ENCODE measurements around the gene PAPPA2.
"Not testable (repeated sequence)": the region's sequence is repeated elsewhere in the genome, so short reads cannot be mapped to it uniquely, and the experiment has no call there.

The PAPPA2 gene

DNA sequence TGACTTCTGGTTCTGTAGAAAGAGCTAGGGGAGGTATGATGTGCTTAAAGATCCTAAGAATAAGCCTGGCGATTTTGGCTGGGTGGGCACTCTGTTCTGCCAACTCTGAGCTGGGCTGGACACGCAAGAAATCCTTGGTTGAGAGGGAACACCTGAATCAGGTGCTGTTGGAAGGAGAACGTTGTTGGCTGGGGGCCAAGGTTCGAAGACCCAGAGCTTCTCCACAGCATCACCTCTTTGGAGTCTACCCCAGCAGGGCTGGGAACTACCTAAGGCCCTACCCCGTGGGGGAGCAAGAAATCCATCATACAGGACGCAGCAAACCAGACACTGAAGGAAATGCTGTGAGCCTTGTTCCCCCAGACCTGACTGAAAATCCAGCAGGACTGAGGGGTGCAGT lies 93.3 kb downstream of the PAPPA2 start:
- DNase-seq: no peak

DNA sequence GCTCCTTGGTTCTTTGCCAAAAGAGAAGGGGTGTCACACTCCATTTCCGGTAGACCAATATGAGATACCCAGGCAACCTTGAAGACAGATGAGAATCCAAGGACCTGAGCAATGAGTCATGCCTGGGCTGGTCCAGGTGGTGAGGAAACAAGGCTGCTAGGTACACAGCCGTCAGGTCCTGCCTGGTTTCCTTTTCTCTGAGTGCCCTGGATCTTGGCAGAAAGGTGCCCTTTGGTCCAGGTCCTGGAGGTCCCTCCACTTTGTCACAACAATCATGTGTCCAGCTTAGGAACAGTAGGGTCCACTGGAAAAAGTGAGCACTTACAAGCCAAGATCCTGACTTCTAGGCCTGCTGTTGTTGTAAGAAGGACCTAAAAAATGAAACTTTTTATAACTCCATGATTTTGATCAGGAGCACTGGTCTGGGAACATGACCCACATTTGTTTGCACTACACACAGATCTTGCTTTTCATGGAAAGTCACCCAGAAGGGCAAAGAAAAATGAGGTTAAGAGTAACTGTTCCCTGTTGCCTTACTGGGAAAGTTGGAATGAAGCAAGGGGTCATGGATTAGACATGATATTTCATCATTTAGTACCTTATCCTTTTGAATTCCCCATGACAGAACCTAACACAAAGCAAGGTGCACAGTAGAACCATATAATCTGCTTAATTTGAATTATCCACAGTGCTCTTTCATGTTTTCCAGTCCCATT lies 94.7 kb downstream of the PAPPA2 start:
- DNase-seq: no peak

DNA sequence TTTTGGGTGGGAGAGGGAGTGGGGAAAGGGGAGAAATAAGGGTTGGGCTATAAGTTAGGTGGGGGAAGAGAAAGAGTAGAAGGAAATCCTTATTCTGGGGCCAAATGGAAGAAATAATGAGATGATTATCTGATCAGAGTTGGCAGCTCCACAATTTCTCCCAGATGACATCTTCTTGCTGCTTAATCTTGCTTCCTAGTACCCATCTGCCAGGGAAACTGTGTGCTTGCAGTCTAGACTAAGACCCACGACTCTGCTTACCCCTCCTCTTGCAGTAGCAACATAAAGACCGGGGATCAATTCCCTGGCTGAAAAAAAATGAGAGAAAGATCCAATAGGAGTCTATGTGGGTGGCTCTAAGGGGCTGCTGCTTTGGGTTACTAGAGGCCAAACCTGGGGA lies 95.6 kb downstream of the PAPPA2 start:
- DNase-seq: no peak

DNA sequence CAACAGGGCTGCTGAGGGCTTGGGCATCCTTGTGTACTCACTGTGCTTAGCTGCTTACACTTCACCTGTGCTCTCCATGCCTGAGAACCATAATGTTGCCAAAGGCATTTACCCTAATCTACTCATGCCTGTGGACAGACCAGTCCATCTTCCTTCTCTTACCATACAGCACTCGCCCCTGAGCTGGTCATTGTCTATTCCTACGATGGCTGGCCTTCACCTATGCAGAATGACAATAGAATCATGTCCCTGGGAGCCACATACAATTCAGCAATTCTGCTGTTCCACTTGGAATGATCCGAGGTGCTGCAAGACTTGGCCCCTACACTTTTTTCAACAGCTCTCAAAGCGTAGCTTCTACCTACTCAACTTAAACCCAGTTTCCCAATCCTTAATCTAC lies 96.5 kb downstream of the PAPPA2 start:
- DNase-seq: no peak

DNA sequence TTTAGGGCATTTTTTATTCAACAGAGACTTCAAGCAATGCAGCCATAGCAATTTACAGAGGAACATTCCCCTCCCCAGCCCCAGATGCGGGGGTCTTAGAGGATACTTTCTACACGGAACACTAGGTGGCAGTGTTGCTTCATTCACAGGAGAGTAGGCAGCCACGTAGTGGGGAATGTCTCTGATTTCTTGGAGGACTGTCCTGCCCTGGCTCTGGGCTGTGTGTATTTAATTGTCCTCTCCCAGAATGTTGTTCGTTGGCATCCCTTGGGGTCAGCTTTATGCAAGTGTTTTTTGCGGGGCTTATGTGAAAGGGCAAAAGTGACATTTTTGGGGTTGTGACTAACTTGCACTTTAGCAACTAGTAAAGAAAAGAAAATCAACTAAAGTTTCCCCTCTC lies 96.9 kb downstream of the PAPPA2 start:
- peak; percentile 6 for DNase-seq

DNA sequence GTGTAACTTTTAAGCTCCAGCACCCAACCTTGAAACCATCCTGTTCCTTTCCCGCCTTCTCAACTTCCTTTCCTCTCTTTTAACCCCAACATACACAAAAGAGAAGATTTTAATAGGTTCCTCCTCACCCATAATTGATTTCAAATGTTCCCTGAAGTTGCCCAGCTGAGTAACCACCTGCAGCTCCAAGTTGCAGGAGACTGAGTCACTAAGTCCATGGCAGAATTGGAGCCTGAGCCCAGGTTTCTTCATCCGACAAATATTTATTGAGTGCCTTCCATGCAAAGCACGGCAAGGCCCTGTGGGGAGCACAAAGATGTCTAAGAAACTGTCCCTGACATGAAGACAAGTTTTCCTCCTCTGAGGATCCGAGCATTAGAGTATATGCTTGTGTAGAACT lies 97.7 kb downstream of the PAPPA2 start:
- no peak for DNase-seq

DNA sequence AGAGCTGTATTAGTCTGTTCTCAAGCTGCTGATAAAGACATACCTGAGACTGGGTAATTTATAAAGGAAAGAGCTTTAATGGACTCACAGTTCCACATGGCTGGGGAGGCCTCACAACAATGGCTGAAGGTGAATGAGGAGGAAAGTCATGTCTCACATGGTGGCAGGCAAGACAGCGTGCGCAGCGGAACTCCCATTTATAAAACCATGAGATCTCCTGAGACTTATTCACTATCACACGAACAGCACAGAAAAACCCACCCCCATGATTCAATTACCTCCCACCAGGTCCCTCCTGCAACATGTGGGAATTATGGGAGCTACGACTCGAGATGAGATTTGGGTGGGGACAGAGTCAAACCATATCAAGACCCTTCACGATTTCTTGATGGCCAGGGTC lies 98.8 kb downstream of the PAPPA2 start:
- DNase-seq: not testable (repeated sequence)

DNA sequence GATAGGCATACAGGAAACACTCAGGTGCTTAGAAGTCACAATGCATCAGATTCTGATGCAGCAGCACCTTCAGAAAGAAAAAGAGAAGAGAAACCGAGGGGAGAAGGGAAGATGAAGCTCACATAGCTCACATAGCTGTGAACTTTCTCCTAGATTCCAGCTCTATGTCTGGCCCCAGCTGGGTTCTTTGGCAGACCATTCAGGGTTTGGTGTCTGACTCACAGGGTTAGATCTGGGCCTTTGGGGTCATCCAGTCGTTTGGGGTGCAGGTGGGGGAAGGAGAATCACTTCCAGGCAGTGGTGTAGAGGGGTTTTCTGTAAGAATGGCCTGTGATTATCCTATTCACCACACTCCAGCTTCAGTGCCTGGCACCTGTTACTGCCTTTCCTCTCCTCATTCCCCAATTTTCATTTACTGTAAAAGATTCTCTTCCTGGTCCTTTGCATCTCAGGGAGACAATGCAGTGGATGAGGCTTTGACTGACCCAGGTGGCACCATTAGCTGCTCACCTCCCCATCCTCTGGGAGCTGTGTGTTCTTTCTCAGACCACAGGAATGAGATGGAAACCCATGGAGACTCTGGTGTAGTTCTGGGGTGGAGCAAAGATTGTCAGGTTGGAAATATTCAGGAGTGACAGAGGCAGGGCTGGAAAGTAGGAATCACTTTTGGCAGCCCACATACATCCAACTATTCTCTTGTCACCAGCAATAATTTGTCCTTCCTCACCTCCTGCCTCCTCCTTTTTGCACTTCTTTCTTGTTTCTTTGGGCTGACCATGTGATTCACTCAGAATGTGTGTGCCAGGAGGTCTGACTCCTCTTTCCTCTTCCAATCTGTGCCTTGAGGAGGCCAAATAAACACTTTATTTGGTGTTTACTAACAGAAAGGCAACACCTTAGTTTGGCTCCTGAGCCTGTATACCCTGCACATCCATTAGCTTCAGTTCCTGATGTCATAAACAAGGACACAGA lies 103.3 kb downstream of the PAPPA2 start:
- DNase-seq: no peak

DNA sequence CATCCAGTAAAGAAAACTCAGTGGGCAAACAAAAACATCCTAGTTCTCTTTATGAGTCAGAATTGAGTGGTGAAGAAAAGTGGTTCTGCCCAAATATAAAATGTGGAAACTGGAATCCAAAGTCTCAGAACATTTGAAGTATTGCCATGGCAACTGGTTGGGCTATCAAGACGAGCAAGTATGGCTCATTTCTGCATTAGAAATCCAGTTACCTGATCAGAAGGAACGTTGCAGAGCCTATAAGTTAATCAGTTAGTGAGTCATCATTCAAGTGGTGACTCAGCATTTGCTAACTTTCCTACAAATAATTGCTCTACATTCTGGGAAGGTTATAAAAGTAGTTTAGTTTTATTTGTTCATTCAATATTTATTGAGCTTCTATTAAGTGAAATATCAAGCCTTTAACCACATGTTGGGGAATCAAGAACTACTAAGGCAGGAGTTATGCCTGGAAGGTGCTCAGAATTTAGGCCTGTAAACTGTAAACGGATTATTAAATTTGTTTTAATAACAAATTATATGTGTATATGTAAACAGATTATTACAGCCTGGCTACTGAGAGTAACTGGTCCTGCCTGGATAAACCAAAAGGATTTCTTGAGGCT lies 104.3 kb downstream of the PAPPA2 start:
- DNase-seq: no peak

DNA sequence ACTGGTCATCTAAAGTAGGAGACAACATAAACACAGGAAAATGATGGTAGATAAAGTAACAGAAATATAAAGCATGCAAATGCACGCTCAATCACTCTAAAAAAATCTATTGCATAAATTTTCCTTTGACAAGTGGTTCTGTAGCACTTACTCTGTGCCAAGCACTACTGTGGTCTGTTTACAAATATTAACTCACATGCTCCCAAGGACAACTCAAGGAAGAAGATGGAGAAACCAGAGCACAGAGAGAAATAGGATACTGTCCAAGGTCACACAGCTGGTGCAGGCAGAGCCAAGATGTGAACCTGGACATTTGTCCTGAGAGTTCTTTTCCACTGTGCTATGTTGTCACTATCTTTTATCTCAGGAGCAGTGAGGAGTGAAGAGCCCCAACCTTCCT lies 105.2 kb downstream of the PAPPA2 start:
- DNase-seq: no peak

DNA sequence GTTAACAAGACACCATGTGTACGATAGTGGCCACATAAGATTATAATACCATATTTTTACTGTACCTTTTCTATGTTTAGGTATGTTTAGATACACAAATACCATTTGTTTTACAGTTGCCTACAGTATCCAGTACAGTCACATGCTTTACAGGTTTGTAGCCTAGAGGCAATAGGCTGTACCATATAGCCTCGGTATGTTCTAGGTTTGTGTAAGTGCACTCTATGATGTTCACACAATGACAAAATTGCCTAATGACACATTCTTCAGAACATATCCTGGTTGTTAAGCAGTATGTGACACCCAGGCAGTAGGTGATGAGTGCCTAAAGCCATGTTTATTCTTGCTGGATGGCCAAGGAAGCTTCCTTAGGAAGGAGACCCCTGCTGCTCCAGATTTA lies 111.8 kb downstream of the PAPPA2 start:
- no peak for DNase-seq

DNA sequence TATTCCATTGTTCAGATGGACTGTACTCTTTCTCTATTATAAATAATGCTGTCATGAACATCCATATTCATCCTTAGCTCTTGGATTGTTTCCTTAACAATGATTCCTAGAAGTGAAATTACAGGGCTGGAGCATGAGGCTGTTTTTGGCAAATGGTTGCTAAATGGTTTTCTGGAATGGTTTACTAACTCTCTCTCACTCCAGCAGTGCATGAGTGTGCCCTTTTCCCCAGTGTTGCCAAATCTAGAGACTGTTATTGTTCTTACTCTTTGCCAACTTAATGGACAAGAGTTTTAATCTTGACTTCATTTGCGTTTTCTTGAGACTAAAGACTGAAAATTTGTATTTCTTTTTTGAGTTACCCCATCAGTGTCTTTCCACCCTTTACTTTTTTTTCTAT lies 113.0 kb downstream of the PAPPA2 start:
- no peak for DNase-seq

DNA sequence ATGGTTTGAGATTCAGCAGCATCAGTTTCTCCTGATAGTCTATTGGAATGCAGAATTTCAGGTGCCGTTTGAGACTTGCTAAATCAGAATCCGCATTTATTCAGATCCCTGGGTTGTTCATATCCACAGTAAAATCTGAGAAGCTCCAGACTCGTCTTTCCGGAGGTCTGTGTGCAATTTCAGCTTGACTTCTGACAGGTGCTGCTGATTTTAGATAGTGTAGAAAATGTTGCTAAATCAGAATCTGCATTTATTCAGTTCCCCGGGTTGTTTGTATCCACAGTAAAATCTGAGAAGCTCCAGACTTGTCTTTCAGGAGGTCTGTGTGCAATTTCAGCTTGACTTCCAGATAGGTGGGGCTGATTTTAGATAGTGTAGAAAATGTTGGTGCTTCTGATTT lies 113.7 kb downstream of the PAPPA2 start:
- DNase-seq: no peak

DNA sequence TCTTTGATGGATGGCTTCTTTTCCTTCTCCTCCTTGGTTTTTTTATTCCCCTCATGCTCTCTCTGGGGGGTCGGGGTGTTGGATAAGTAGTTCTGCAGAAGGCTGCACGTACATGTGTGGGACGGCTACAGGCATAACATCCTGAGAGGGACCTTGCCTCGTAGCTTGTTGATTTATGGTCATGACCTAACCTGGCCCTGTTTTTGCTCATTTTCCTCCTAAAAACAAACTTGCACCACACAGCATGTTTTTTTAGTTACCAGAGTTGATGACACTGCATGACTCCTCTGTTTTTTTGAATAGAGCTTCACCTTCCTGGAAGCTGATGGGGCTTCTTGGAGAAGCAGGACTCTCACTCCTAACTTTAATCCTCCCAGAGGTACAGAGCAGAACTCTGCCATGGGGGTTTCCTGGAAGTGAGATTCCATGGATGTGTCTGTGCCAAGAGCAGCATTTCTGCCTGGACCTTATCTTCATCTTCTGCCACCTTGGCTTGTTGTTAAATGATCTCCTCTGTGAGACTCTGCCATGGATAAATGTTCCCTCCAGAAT lies 114.7 kb downstream of the PAPPA2 start:
- no peak for DNase-seq

DNA sequence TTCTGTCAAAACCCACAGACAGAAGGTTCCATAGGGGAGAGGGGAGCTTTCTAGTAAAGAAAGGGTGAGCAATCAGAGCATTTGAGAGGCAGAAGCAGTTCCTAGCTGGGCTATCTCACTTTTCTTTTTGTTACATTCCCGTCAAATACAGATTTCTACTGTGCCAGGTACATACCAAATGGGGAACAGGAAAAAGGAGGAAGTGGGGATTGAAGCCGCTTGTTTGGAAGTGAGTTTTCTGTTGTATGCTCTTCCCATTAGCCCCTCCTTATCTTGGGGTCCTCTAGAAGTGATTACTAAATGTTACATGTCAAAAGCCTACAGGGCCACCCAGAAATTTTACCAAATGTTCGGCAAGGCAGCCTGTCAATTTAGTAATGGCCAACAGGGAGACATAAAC lies 116.1 kb downstream of the PAPPA2 start:
- DNase-seq: no peak

DNA sequence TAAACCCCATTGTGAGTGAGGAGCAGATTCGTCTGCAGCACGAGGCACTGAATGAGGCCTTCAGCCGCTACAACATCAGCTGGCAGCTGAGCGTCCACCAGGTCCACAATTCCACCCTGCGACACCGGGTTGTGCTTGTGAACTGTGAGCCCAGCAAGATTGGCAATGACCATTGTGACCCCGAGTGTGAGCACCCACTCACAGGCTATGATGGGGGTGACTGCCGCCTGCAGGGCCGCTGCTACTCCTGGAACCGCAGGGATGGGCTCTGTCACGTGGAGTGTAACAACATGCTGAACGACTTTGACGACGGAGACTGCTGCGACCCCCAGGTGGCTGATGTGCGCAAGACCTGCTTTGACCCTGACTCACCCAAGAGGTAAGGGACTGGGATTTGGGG lies 132.2 kb downstream of the PAPPA2 start:
- no peak for DNase-seq

DNA sequence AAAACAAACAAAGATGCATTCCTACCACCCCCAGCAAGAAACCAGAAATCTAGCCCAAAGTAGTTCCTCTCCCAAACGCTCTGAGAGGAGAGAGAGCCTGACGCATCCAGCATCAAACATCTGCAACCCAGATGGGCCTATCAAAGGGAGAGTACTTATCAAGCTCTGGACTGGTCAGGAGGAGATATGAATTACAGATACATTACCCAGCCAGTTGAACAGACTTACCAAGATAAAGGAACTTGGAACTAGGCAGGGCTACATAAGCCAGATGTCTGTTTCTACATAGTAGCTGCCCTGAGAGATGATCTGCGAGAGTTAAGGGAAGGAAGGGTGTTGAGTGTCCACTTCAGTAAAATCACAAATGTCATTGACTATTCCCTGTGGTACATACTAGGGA lies 138.4 kb downstream of the PAPPA2 start:
- no peak for DNase-seq

DNA sequence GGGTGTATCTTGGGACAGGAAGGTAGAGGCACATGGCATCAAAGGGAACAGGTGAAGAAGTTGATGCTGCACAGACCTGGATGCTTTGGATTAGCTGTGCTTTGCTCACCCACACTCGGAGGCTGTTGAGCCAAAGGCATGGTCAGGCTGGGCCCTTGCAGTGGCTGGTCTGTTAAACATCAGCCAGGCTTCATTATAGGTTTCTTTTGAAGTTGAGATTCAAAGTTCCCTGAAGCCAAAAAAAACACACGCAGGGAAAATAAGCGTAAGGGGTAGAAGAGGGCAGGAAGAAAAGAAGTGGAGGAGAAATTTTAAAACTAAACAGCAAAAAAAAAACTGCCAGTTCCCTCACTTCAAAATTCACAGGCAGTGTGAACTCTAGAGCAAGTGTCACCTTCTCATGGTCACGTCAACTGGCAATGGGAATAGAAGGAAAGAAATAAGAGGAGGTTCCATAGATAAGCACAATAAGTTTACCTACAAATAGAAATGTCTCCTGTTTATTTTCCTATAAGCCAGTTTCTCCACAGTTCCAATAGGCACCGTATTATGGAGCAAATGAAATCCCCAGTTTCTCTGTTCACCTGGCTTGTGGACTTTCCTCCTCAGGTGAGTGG lies 139.5 kb downstream of the PAPPA2 start:
- DNase-seq: no peak

DNA sequence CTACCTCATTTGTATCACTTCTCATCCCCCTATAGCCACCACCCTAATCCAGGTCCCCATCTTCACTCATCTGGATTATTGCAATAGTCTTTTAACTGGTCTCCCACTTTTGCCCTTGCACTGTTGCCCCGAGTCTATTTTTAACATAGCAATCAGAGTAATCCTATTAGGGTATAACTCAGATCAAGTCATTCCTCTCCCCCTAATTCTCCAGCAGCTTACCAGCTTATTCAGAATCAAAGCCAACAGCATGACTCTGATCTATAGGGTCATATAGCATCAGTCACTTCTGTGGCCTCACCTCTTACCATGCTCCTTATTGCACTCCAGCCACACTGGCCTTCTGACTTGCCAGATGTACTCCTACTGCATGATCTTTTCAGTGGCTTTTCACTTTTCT lies 140.7 kb downstream of the PAPPA2 start:
- DNase-seq: no peak

DNA sequence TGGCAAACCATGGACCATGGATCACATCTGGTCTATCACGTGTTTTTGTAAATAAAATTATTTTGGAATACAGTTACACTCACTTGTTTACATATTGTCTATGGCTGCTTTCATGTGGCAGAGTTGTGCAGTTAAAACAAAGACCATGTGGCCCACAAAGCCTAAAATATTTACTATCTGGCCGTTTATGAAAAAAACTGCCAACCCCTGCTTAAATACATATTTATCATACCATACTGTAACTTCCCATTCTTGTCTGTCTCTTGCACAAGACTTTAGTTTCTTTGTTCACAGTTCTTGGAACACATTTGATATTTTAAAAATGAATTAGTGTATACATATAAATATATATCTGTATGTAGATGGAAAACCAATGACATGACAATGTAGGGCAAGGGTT lies 141.5 kb downstream of the PAPPA2 start:
- DNase-seq: no peak

DNA sequence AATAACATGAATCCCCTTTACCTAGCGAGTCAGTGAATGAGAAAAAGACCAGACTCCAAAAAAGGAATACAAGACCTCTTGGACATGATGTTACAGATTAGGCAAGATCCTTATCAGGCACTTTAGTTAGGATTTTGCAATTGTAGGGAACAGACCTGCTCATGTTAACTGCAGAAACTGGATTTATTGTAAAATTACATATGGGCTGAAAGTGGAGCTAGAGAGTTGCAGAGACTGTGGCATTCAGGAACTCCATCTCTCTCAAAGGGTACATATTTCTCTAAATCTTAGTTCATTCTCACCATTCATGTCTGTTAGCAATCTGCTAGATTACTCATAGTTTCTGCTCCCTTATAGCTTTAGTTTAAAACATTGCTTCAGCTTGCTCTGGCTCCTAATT lies 142.2 kb downstream of the PAPPA2 start:
- DNase-seq: no peak

DNA sequence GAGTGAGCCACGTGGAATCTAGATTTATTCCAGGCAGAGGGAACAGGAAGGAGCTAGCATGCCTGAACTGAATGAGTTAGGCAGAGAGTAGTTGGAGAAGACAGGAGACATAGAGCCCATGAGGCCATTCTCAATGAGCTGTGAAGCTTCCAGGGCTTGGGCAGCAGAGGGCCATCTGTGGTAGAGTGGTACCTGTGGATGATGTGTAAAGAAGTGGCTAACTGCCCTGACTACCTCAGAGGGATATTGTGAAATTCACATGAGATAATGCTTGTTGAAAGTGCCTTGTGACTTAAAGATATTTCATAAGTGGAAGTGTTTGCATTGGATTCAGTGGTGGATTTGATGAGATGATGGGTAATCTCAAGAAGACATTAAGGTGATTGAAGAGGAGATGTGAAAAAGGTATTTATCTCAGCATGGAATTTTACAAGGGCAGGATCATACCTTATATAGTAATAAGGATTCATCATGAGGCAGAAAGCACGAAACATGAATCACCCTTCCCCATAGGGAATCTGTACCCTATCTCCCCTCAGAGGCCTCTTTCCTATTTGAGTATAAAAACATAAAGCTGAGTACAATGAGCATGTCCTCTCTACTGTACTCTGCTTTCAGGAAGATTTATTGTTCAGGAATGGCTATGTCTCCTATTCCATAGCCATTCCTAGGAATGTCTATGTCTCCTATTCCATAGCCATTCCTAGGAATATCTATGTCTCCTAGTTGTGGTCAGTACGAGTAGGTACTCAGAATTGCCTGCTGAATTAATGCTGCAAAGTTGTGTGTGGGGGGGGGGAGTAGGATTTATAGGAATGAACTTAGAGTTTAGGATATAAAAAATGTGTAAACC lies 146.8 kb downstream of the PAPPA2 start:
- no peak for DNase-seq

Measured in CD4-positive, alpha-beta T cell treated with Interleukin-4 for 4 hours (primary cell).